Skeletal muscle tissue (tissue), 4 donors: Measurements from ENCODE around the gene SH2D1B. TPM values are rescaled to one million over a fixed set of nuclear protein-coding genes. Genes with fewer than 3 reads are reported as not detected.
A peak's percentile ranks its signal among the peaks of the same experiment; 100 is the strongest.

ENCODE experiments used
- H3K27ac ChIP-seq: one replicate; pipeline ENCODE4 v1.7.0; 2013; ENCODE audit warnings: mild to moderate bottlenecking, low read depth, low read length, inconsistent platforms
- H3K27me3 ChIP-seq, 3 donors: one replicate each; pipeline ENCODE4 v1.7.0; 2013; ENCODE audit warnings: low read length in 3 of 3; ENCODE audit not compliant: control insufficient read depth in 3 of 3, insufficient read depth in 3 of 3
- H3K36me3 ChIP-seq, 3 donors: one replicate each; pipeline ENCODE4 v1.7.0; 2013; ENCODE audit warnings: low read length in 3 of 3; ENCODE audit not compliant: control insufficient read depth in 3 of 3, insufficient read depth in 3 of 3
- H3K4me1 ChIP-seq, 3 donors: one replicate each; pipeline ENCODE4 v1.7.0; 2013; ENCODE audit warnings: low read length in 3 of 3, mild to moderate bottlenecking in 3 of 3; ENCODE audit not compliant: control insufficient read depth in 3 of 3, insufficient read depth in 3 of 3
- H3K4me3 ChIP-seq, 3 donors: one replicate each; pipeline ENCODE4 v1.7.0; 2013; ENCODE audit warnings: low read length in 3 of 3
- H3K9ac ChIP-seq, 3 donors: one replicate each; pipeline ENCODE4 v1.7.0; 2013; ENCODE audit warnings: low read length in 3 of 3, mild to moderate bottlenecking in 3 of 3, moderate library complexity in 2 of 3, low read depth in 1 of 3
- H3K9me3 ChIP-seq, 3 donors: one replicate each; pipeline ENCODE4 v1.7.0; 2013; ENCODE audit warnings: low read length in 3 of 3; ENCODE audit not compliant: control insufficient read depth in 3 of 3
- total RNA-seq: library from RNA; depleted of rRNA; stranded (reverse); fragments of >200 nt; gene quantifications from one replicate; pipeline ENCODE4 v1.2.3, GENCODE V29; 2014
- donor health status: Osteomylitis.

SH2D1B gene
- total RNA-seq, 1 donor from 2014 or later = 0.52 TPM

DNA sequence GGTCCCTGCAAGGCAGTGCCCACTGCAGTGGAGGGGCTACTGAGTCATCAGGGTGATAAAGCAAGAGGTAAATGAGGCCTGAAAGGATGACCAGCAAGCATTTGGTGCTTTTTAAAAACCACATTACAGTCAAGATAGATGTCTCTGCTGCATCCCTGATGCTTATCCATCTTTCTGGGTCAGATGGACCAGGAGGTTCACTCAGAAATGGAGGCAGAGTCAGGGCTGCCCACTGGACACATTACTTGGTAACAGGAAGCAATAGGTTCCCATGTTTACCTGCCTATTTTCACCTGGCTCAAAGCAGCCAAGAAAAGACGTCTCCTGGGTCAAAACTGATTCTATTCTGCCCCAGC, 38.9 kb downstream of the SH2D1B start:
- Histone ChIP-seq H3K27me3 (no peaks in the 10 kb centered on the region), H3K4me3 (no peak overlapping the region), H3K9ac (no peak overlapping the region), H3K27ac (no peak overlapping the region), H3K9me3 (no peaks in the 10 kb centered on the region), H3K4me1 (no peaks in the 10 kb centered on the region), H3K36me3 (no peaks in the 10 kb centered on the region)

GRCh38 chr1:162372159-162373071, 39.5 kb downstream of the SH2D1B start:
- no peaks in the 10 kb centered on the region for H3K27me3 ChIP-seq
- no peak overlapping the region for H3K9ac ChIP-seq
- H3K27ac ChIP-seq = no peak overlapping the region
- H3K9me3 ChIP-seq = no peaks in the 10 kb centered on the region
- H3K4me3 ChIP-seq = no peak overlapping the region
- H3K36me3 ChIP-seq = no peaks in the 10 kb centered on the region
- no peaks in the 10 kb centered on the region for H3K4me1 ChIP-seq

GRCh38 chr1:162371611-162372010, 40.3 kb downstream of the SH2D1B start:
- H3K27me3 ChIP-seq = no peaks in the 10 kb centered on the region
- H3K9ac ChIP-seq = no peak overlapping the region
- no peaks in the 10 kb centered on the region for H3K4me1 ChIP-seq
- no peak overlapping the region for H3K4me3 ChIP-seq
- H3K9me3 ChIP-seq = no peaks in the 10 kb centered on the region
- H3K36me3 ChIP-seq = no peaks in the 10 kb centered on the region
- no peak overlapping the region for H3K27ac ChIP-seq

DNA sequence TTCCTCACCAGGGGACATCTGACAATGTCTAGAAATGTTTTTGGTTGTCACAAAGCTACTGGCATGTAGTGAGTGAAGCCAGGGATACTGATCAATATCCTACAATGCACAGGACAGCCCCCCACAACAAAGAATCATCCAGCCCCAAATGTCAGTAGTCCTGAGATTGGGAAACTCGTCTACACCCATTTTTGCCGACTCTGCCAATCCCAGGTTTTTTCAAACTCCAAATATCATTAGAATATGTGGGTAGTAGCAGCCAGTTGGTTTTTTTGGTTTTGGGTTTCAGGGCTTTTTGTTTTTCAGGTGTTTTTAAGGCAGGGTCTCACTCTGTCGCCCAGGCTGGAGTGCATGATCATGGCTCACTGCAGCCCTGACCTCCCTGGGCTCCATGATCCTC, 41.2 kb downstream of the SH2D1B start:
- no peaks in the 10 kb centered on the region for H3K9me3 ChIP-seq
- no peak overlapping the region for H3K9ac ChIP-seq
- H3K4me3 ChIP-seq = no peak overlapping the region
- H3K36me3 ChIP-seq = no peaks in the 10 kb centered on the region
- H3K4me1 ChIP-seq = no peaks in the 10 kb centered on the region
- peaks cover 0 to 3% (median 0%) of the 10 kb centered on the region in 3 donors for H3K27me3 ChIP-seq
- H3K27ac ChIP-seq = no peak overlapping the region

- Histone ChIP-seq H3K4me3 (no peak overlapping the region), H3K4me1 (no peaks in the 10 kb centered on the region), H3K27me3 (peaks cover 0 to 3% (median 0%) of the 10 kb centered on the region in 3 donors), H3K27ac (no peak overlapping the region), H3K36me3 (no peaks in the 10 kb centered on the region), H3K9ac (no peak overlapping the region), H3K9me3 (no peaks in the 10 kb centered on the region)
These were observed 41.8 kb downstream of the SH2D1B start for GRCh38 chr1:162370161-162370560.

- Histone ChIP-seq H3K27me3 (peaks cover 0 to 3% (median 0%) of the 10 kb centered on the region in 3 donors), H3K9me3 (no peaks in the 10 kb centered on the region), H3K9ac (no peak overlapping the region), H3K27ac (no peak overlapping the region), H3K36me3 (no peaks in the 10 kb centered on the region), H3K4me3 (no peak overlapping the region), H3K4me1 (no peaks in the 10 kb centered on the region)
These were observed 42.4 kb downstream of the SH2D1B start for GRCh38 chr1:162369571-162369970.

DNA sequence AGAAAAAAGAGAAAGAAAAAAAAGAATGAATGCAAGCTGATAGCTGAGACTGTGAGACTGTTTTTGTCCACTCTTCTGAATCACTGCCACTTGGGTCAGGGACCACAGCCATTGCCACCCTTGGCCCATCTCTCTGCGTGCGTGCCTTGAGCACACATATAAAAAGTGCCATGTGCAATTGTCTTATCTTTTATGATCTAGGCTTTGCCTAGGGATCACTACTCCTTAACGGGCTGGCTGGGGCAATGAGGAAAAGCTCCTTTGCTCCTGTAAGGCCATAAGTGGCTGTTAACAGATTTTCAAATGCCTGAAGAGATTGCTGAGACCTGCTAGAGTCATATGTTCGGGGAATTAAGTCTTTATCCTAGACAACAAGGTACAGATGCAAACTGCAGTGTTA, 43.5 kb downstream of the SH2D1B start:
- H3K27ac ChIP-seq = no peak overlapping the region
- H3K27me3 ChIP-seq = peaks cover 0 to 3% (median 0%) of the 10 kb centered on the region in 3 donors
- H3K4me1 ChIP-seq = no peaks in the 10 kb centered on the region
- no peak overlapping the region for H3K4me3 ChIP-seq
- H3K36me3 ChIP-seq = no peaks in the 10 kb centered on the region
- no peaks in the 10 kb centered on the region for H3K9me3 ChIP-seq
- no peak overlapping the region for H3K9ac ChIP-seq

GRCh38 chr1:162367772-162368171, 44.2 kb downstream of the SH2D1B start:
- no peak overlapping the region for H3K4me3 ChIP-seq
- H3K27ac ChIP-seq = no peak overlapping the region
- no peaks in the 10 kb centered on the region for H3K9me3 ChIP-seq
- peaks cover 0 to 3% (median 0%) of the 10 kb centered on the region in 3 donors for H3K27me3 ChIP-seq
- no peaks in the 10 kb centered on the region for H3K4me1 ChIP-seq
- no peaks in the 10 kb centered on the region for H3K36me3 ChIP-seq
- no peak overlapping the region for H3K9ac ChIP-seq

DNA sequence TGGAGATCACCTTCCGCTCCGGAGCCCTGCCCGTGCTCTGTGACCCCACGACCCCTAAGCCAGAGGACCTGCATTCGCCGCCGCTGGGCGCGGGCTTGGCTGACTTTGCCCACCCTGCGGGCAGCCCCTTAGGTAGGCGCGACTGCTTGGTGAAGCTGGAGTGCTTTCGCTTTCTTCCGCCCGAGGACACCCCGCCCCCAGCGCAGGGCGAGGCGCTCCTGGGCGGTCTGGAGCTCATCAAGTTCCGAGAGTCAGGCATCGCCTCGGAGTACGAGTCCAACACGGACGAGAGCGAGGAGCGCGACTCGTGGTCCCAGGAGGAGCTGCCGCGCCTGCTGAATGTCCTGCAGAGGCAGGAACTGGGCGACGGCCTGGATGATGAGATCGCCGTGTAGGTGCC, 44.9 kb downstream of the SH2D1B start:
- Histone ChIP-seq H3K4me3 (peak overlapping the region; percentile 55 to 66 (median 59)), H3K27me3 (peaks cover 0 to 3% (median 0%) of the 10 kb centered on the region in 3 donors), H3K4me1 (no peaks in the 10 kb centered on the region), H3K9me3 (no peaks in the 10 kb centered on the region), H3K9ac (peak overlapping the region in 1 of 3 donors; percentile 57), H3K27ac (no peak overlapping the region), H3K36me3 (no peaks in the 10 kb centered on the region)

- Histone ChIP-seq H3K4me1 (no peaks in the 10 kb centered on the region), H3K27ac (no peak overlapping the region), H3K36me3 (no peaks in the 10 kb centered on the region), H3K9me3 (no peaks in the 10 kb centered on the region), H3K4me3 (peak overlapping the region; percentile 55 to 66 (median 59)), H3K27me3 (peaks cover 0 to 3% (median 0%) of the 10 kb centered on the region in 3 donors), H3K9ac (peak overlapping the region in 1 of 3 donors; percentile 57)
These were observed 45.3 kb downstream of the SH2D1B start for GRCh38 chr1:162366671-162367070.
